ENCODE results near the gene USP17L11. TPM values are rescaled to one million over a fixed set of nuclear protein-coding genes. Genes with fewer than 3 reads are reported as not detected.
"Not testable (repeated sequence)": the region's sequence is repeated elsewhere in the genome, so short reads cannot be mapped to it uniquely, and the experiment has no call there.

Gene USP17L11
- total RNA-seq: not detected in 2 replicates

GRCh38 chr4:9215105-9215504 lies at the start of gene USP17L11:
Gene USP17L11 (plus strand): TSS chr4:9215405. CDS start chr4:9215405, 0 bp downstream.
- not testable (repeated sequence) for DNase-seq (ENCODE audit: low read depth in 2 of 2)

GRCh38 chr4:9165990-9166389 lies 49.2 kb upstream of the USP17L11 start:
- peak in 1 of 2 donors; percentile 19 for DNase-seq (ENCODE audit: low read depth in 2 of 2)

GRCh38 chr4:9169791-9170459 lies 45.3 kb upstream of the USP17L11 start, which contains the start of gene FAM90A26:
Gene FAM90A26 (plus strand): TSS chr4:9170409. CDS start chr4:9173173, 2,764 bp downstream.
- not testable (repeated sequence) for DNase-seq (ENCODE audit: low read depth in 2 of 2)

- DNase-seq (ENCODE audit: low read depth in 2 of 2): not testable (repeated sequence)
Measured at GRCh38 chr4:9210357-9210756, 4.8 kb upstream of the USP17L11 start, which contains the start of gene USP17L10. Gene USP17L10 (plus strand): TSS chr4:9210657. CDS start chr4:9210657, 0 bp downstream.

GRCh38 chr4:9214701-9215100 lies 504 bp upstream of the USP17L11 start:
- not testable (repeated sequence) for DNase-seq (ENCODE audit: low read depth in 2 of 2)

GRCh38 chr4:9219852-9220251 lies 4.6 kb downstream of the USP17L11 start, which contains the start of gene USP17L12:
Gene USP17L12 (plus strand): TSS chr4:9220152. CDS start chr4:9220152, 0 bp downstream.
- DNase-seq (ENCODE audit: low read depth in 2 of 2): not testable (repeated sequence)

- not testable (repeated sequence) for DNase-seq (ENCODE audit: low read depth in 2 of 2)
Measured at GRCh38 chr4:9224596-9224995, 9.4 kb downstream of the USP17L11 start, which contains the start of gene USP17L13. Gene USP17L13 (plus strand): TSS chr4:9224896. CDS start chr4:9224896, 0 bp downstream.

GRCh38 chr4:9230249-9230648 lies 15.0 kb downstream of the USP17L11 start:
- not testable (repeated sequence) for DNase-seq (ENCODE audit: low read depth in 2 of 2)

GRCh38 chr4:9234085-9234484 lies 18.9 kb downstream of the USP17L11 start, which contains the start of gene USP17L15:
Gene USP17L15 (plus strand): TSS chr4:9234385. CDS start chr4:9234385, 0 bp downstream.
- DNase-seq (ENCODE audit: low read depth in 2 of 2): not testable (repeated sequence)

GRCh38 chr4:9238461-9238860 lies 23.3 kb downstream of the USP17L11 start:
- DNase-seq (ENCODE audit: low read depth in 2 of 2): peak; percentile 0 to 2

GRCh38 chr4:9243579-9243978 lies 28.4 kb downstream of the USP17L11 start, which contains the start of gene USP17L17:
Gene USP17L17 (plus strand): TSS chr4:9243879. CDS start chr4:9243879, 0 bp downstream.
- not testable (repeated sequence) for DNase-seq (ENCODE audit: low read depth in 2 of 2)

- DNase-seq (ENCODE audit: low read depth in 2 of 2): peak in 1 of 2 donors; percentile 0
Measured at GRCh38 chr4:9247953-9248680, 32.9 kb downstream of the USP17L11 start, which contains the start of gene USP17L18. Gene USP17L18 (plus strand): TSS chr4:9248630. CDS start chr4:9248630, 0 bp downstream.

- DNase-seq (ENCODE audit: low read depth in 2 of 2): not testable (repeated sequence)
Measured at GRCh38 chr4:9253078-9253477, 37.9 kb downstream of the USP17L11 start, which contains the start of gene USP17L19. Gene USP17L19 (plus strand): TSS chr4:9253378. CDS start chr4:9253378, 0 bp downstream.

- not testable (repeated sequence) for DNase-seq (ENCODE audit: low read depth in 2 of 2)
Measured at GRCh38 chr4:9257824-9258223, 42.6 kb downstream of the USP17L11 start, which contains the start of gene USP17L20. Gene USP17L20 (plus strand): TSS chr4:9258124. CDS start chr4:9258124, 0 bp downstream.

- DNase-seq (ENCODE audit: low read depth in 2 of 2): not testable (repeated sequence)
Measured at GRCh38 chr4:9262572-9262971, 47.4 kb downstream of the USP17L11 start, which contains the start of gene USP17L21. Gene USP17L21 (plus strand): TSS chr4:9262872. CDS start chr4:9262872, 0 bp downstream.

Other genes starting within 250 kb of the USP17L11 start
- not detected in 2 replicates for gene FAM90A26, start 45.0 kb upstream of the USP17L11 start, total RNA-seq
- gene USP17L10, start 4.7 kb upstream of the USP17L11 start, total RNA-seq: not detected in 2 replicates
- not detected in 2 replicates for gene USP17L12, start 4.7 kb downstream of the USP17L11 start, total RNA-seq
- not detected in 2 replicates for gene USP17L13, start 9.5 kb downstream of the USP17L11 start, total RNA-seq
- gene USP17L15, start 19.0 kb downstream of the USP17L11 start, total RNA-seq: not detected in 2 replicates
- gene USP17L17, start 28.5 kb downstream of the USP17L11 start, total RNA-seq: not detected in 2 replicates
- not detected in 2 replicates for gene USP17L18, start 33.2 kb downstream of the USP17L11 start, total RNA-seq
- gene USP17L19, start 38.0 kb downstream of the USP17L11 start, total RNA-seq: not detected in 2 replicates
- gene USP17L20, start 42.7 kb downstream of the USP17L11 start, total RNA-seq: not detected in 2 replicates
- not detected in 2 replicates for gene USP17L21, start 47.5 kb downstream of the USP17L11 start, total RNA-seq
- gene USP17L22, start 52.2 kb downstream of the USP17L11 start, total RNA-seq: not detected in 2 replicates
- not detected in 2 replicates for gene USP17L24, start 109.8 kb downstream of the USP17L11 start, total RNA-seq
- not detected in 2 replicates for gene USP17L25, start 114.5 kb downstream of the USP17L11 start, total RNA-seq
- not detected in 2 replicates for gene USP17L26, start 119.3 kb downstream of the USP17L11 start, total RNA-seq
- not detected in 2 replicates for gene USP17L5, start 124.0 kb downstream of the USP17L11 start, total RNA-seq
- gene USP17L27, start 128.7 kb downstream of the USP17L11 start, total RNA-seq: not detected in 2 replicates
- not detected in 2 replicates for gene USP17L28, start 133.5 kb downstream of the USP17L11 start, total RNA-seq
- gene USP17L29, start 138.2 kb downstream of the USP17L11 start, total RNA-seq: not detected in 2 replicates
- not detected in 2 replicates for gene USP17L30, start 147.7 kb downstream of the USP17L11 start, total RNA-seq
- gene DEFB131A, start 229.0 kb downstream of the USP17L11 start, total RNA-seq: not detected in 2 replicates